ENCODE measurements around the gene PPM1H.

The PPM1H gene

DNA sequence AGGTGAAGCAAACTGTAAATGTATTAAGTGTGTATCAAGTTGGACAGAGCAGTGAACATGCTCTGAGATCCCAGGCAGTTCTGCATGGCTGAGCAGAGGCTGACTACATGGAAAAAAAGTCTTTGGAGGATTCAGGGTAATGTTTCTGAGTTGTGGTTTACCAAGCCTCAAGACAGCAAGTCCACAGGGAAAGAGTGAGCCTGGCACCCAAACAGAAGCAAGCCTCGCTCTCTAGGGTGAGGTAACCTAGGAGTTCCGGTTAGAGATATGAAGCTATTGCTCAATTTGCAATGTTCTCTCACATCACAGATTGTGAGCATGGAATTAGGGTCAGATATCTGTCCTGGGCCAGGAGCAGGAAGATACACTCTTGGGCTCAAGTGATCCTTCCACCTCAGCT is 309.7 kb downstream of the PPM1H start:
- TF ChIP-seq, protein P1, sequence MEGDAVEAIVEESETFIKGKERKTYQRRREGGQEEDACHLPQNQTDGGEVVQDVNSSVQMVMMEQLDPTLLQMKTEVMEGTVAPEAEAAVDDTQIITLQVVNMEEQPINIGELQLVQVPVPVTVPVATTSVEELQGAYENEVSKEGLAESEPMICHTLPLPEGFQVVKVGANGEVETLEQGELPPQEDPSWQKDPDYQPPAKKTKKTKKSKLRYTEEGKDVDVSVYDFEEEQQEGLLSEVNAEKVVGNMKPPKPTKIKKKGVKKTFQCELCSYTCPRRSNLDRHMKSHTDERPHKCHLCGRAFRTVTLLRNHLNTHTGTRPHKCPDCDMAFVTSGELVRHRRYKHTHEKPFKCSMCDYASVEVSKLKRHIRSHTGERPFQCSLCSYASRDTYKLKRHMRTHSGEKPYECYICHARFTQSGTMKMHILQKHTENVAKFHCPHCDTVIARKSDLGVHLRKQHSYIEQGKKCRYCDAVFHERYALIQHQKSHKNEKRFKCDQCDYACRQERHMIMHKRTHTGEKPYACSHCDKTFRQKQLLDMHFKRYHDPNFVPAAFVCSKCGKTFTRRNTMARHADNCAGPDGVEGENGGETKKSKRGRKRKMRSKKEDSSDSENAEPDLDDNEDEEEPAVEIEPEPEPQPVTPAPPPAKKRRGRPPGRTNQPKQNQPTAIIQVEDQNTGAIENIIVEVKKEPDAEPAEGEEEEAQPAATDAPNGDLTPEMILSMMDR (IDR thresholded peaks at IDR 0.05; ENCODE audit: low read length, missing control alignments) = no peak
- H3K4me3 ChIP-seq (replicated peaks; ENCODE audit: low read depth, low read length) = no peak overlapping the region
- DNase-seq (ENCODE audit: low read depth) = peak; percentile 72

DNA sequence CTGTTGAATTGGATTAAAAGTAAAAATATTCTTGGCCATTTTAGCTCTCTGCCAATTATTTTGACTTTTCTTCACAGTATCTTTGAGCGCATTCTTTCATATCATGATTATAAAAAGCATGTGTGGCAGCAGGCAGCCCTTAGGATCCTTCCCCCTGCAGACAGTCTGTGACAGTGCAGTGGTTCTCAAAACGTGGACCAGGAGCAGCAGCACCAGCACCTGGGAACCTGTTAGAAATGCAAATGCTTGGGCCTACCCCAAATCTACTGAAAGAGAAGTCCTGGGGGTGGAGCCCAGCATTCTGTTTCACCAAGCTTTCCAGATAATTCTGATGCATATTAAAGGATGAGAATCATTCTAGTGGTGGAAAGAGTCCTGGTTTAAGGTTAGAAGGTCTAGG is 312.8 kb downstream of the PPM1H start:
- TF ChIP-seq, protein P1 (IDR thresholded peaks at IDR 0.05; ENCODE audit: low read length, missing control alignments) = no peak
- no peak overlapping the region for H3K4me3 ChIP-seq (replicated peaks; ENCODE audit: low read depth, low read length)
- no peak for DNase-seq (ENCODE audit: low read depth)

GRCh38 chr12:62621101-62621638 is 313.8 kb downstream of the PPM1H start:
- no peak overlapping the region for H3K4me3 ChIP-seq (replicated peaks; ENCODE audit: low read depth, low read length)
- TF ChIP-seq, protein P1 (IDR thresholded peaks at IDR 0.05; ENCODE audit: low read length, missing control alignments) = no peak
- no peak for DNase-seq (ENCODE audit: low read depth)

- no peak for DNase-seq (ENCODE audit: low read depth)
- TF ChIP-seq, protein P1 (IDR thresholded peaks at IDR 0.05; ENCODE audit: low read length, missing control alignments) = no peak
- H3K4me3 ChIP-seq (replicated peaks; ENCODE audit: low read depth, low read length) = no peak overlapping the region
These were observed 316.0 kb downstream of the PPM1H start for GRCh38 chr12:62618930-62619329.

DNA sequence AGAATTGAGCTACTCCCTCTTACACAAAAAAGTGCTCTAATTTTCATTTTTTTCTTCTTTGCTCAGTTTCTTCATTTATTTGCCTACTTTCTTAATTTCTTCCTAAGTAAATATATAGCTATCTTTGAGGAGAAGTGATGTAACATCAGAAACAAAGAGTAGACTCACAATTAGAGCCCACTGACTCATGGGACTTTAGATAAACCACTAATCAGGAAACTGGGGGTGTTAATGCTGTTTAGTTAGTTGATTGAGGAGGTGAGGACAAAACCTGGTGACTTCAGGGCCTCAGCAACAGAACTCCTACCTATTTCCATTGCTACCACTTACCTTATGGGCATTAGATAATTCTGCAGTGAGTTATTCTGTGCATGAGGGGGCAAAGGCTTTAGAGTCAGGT is 316.6 kb downstream of the PPM1H start:
- no peak for DNase-seq (ENCODE audit: low read depth)
- no peak overlapping the region for H3K4me3 ChIP-seq (replicated peaks; ENCODE audit: low read depth, low read length)
- TF ChIP-seq, protein P1 (IDR thresholded peaks at IDR 0.05; ENCODE audit: low read length, missing control alignments) = no peak

DNA sequence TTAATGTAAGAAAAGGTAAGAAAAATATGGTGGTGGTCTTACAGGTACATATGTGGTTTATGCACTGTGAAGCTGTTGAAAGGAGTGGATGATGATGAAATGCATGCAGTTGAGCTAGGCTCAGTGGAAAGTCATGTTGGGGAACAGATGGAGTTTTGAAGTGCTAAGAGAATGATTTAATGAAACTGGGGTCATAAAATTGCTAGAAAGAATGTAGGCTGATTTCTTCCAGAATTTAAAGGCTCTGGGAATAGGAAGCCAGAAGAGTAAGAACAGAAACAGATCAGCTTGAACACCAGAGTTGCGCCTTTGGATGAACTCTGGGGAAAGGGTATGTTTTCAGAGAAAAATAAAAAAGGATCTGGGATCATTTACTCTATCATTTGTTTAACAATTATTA is 321.9 kb downstream of the PPM1H start:
- TF ChIP-seq, protein P1 (IDR thresholded peaks at IDR 0.05; ENCODE audit: low read length, missing control alignments) = no peak
- no peak for DNase-seq (ENCODE audit: low read depth)
- no peak overlapping the region for H3K4me3 ChIP-seq (replicated peaks; ENCODE audit: low read depth, low read length)

- no peak overlapping the region for H3K4me3 ChIP-seq (replicated peaks; ENCODE audit: low read depth, low read length)
- TF ChIP-seq, protein P1 (IDR thresholded peaks at IDR 0.05; ENCODE audit: low read length, missing control alignments) = no peak
- no peak for DNase-seq (ENCODE audit: low read depth)
These were observed 328.3 kb downstream of the PPM1H start for GRCh38 chr12:62606654-62607053.

Measured in fibroblast of pulmonary artery (primary cell).